HL-60/S4 treated with phorbol 12-myristate 13-acetate at 8.2 ng/mL for 4 days and 3 days (cell line): Measurements from ENCODE around the gene RGS3.
"Not testable (repeated sequence)": the region's sequence is repeated elsewhere in the genome, so short reads cannot be mapped to it uniquely, and the experiment has no call there.

ENCODE experiments used
- in situ Hi-C: fragments of 300-500 bp; cut with MboI; formaldehyde crosslinking; loops from 2 replicates; pipeline ENCODE4 v1.15.0; 2022; ENCODE audit warnings: low sequenced_read_pairs

Gene RGS3

DNA sequence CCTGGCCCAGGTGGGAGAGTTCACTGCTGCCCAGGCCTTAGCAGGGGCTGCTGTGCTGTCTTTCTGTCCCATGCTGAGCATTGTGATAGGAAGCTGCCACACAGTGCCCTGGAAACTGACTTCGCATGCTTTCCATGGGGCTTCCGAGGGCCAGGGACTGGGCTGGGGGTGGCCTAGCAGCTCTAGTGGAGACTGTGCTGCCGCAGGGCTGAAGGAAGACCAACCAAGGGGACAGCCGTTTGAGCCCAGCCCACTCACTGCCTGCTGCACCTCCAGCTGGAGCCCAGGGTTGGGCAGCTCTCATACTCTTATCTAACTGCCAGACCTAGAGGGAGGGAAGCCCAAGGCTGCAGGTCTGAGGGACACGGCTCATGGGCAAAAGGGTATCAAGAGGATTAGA, 79.2 kb downstream of the RGS3 start:
- in situ Hi-C loops = no loop called here

DNA sequence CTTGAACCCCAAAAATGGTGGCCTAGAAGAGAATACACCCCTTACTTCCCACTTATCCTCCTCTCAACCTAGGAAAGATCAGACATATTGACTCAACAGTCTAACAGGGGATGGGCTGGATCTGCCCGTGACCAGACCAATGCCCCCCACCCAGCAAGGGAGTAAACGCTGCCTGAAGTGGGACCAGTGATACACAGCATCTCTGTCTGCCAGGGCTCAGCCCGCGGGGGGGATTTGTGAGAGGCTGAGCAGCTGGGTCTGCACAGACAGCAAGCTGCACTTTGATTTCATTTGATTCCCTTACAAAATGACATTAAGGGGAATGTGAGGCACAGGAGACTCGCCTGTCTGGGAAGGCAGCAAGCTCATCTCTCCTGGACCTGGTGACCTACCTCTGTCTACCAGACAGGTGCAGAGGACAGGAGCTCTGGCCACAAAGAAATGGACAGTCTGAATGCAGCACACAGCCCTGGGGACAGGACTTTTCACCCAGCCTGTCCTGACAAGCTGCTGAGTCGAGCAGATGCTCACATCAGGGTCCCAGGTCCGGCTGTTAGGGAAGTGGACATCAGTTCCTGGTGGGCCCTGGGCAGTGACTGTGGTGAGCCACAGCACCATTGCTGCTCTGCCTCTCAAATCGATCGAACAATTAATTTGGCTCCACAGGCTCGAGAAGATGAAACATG, 79.9 kb downstream of the RGS3 start:
- in situ Hi-C loops = no loop called here

- in situ Hi-C loops = no loop called here
These were observed 80.4 kb downstream of the RGS3 start for GRCh38 chr9:113543982-113544303.

GRCh38 chr9:113545068-113545467, 81.5 kb downstream of the RGS3 start:
- in situ Hi-C loops = no loop called here

DNA sequence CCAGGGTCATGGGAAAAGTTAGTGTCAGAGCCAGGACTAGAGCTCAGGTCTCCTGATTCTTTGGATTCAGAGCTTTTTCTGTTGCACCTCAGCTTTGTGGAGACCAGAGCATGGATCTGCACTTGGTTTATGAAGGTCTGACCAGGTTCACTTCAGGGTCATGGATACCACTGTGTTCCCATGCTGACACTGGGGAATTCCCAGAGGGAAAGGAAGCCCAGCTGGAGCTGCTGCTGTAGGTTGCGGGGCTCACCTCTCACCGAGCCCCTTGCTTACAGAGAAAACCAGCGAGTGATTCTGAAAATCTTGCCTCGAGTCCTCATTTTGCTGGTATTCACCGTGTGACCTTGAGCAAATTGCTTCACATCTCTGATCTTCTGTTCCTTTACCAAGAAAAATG, 83.0 kb downstream of the RGS3 start:
- in situ Hi-C loops = no loop called here

DNA sequence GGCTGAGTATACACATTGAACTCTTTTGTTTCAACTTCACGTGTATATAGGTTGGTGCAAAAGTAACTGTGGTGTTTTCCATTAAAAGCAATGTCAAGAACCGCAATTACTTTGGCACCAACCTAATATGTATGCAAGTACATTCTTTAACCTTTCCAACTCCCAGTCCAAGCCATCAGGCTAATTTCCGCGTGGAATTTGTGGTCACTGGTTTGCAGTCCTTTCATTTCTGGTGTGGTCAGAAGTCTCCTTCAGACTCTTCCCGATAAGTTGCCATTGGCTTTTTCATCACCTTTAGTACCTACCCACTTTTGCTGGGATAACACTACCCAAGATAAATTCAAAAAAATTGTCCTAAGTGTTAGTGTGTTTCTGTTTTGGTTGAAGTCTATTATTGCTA, 84.0 kb downstream of the RGS3 start:
- in situ Hi-C loops = no loop called here

- in situ Hi-C loops = no loop called here
These were observed 84.9 kb downstream of the RGS3 start for GRCh38 chr9:113548221-113549041.

- in situ Hi-C loops = not testable (repeated sequence)
These were observed 86.4 kb downstream of the RGS3 start for GRCh38 chr9:113549892-113550291.

DNA sequence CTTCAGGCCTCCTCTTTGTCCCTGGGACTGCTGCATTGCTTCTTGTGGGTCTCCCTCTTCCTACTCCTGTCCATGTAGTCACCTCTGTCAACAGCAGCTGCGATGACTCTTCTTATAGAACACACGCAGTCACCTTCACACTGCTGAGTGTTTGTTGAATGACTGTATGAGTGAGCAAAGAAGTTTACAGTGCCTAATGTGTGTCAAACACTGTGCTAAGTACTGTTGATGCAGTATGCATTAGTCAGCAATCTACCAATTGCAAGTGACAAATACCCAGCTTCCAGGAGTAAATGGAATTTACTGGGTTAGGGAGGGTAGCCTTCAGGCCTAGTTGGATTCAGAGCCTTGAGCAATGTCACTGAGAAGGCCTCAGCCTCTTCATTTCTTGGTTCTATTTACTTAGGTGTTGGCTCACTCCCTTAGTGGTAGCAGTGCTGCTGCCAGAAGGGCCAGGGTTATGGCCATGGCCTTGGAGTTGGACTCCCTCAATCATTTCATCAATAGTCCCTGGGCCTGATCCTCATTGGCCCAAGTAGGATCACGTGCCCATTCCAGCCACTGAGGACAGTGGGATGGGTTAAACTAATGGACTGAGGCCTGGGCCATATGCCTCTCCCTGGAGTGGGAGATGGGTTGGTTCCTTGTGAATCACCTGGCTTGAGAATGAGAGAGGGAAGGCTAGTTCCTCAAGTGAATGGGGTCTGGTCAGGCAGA, 93.5 kb downstream of the RGS3 start:
- in situ Hi-C loops = no loop called here

DNA sequence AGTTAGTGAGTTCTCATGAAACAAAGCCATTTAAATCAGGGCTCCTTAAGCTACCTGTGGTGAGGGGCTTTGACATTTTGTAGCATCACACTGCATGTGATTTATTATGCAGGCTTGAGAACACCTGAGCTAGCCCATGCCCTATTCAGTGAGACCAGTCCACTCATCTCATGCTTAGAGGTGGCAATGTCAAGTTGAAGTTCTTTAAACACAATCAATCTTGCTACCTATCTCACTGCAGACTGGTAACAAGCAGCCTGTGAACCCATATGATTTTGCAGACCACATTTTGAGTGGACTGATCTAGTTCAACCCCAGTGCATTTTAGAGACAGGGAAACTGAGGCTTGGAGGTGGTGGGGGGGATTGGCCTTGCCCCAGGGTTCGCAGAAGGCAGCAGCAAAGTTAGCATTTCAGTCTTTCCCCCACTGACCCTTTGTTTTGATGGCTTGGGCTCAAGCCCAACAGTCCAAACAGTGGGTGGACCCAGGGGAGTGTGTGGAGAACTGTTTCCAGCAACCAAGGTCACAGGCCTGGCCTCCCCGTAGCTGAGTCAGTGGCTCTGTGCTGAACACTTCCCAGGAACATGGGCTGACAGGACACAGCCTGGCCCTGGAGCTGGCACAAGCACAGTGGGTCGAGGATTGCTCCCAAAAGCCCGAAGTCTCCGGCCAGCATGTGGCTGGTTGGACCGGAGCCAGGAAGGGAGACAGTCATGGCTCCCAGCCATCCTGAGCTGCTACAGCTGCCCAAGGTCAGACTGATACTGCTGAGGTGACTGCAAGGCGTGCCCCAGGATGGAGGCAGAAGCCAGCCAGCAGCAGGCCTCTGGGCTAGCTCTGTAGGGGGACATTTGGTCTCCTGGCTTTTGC, 95.3 kb downstream of the RGS3 start:
- in situ Hi-C loops = no loop called here

GRCh38 chr9:113559834-113560800, 96.6 kb downstream of the RGS3 start:
- in situ Hi-C loops = no loop called here

DNA sequence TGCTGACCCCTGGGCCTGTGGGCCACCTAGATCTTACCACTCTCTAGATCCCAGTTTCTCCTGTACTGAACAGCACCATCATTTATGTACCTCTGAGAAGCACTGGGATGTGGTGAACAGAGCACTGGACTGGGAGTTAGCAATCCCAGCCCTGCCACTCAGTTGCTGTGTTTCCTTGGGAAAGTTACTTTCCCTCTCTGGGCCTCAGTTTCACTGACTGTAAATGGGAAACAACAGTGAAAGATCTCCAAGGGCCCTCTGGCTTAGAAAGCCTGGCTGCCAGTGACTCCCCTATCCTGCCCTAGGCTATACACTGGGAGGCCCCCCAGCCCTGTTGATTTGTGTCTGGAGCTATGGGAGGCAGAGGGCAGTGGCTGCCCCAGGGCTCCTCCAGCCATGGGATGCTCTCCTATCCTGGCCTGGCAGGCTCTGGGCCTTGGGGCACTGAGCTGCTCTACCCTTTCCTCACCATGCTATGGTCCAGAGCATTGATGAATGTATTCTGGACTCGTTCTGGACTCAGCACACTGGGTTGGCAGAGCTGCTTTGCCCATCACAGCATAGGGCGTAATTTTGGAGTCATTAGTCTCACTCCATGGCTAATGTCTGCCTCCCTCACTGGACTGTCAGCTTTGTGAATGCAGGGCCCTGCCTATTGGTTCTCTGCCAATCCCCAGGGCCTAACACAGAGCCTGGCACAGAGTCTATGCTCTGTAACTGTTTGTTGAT, 99.3 kb downstream of the RGS3 start:
- in situ Hi-C loops = no loop called here

GRCh38 chr9:113563826-113564497, 100.4 kb downstream of the RGS3 start:
- in situ Hi-C loops = no loop called here

- in situ Hi-C loops = no loop called here
These were observed 101.1 kb downstream of the RGS3 start for GRCh38 chr9:113564498-113565237.

- in situ Hi-C loops = no loop called here
These were observed 102.6 kb downstream of the RGS3 start for GRCh38 chr9:113566016-113566711.

- in situ Hi-C loops = no loop called here
These were observed 103.2 kb downstream of the RGS3 start for GRCh38 chr9:113566712-113567071.

DNA sequence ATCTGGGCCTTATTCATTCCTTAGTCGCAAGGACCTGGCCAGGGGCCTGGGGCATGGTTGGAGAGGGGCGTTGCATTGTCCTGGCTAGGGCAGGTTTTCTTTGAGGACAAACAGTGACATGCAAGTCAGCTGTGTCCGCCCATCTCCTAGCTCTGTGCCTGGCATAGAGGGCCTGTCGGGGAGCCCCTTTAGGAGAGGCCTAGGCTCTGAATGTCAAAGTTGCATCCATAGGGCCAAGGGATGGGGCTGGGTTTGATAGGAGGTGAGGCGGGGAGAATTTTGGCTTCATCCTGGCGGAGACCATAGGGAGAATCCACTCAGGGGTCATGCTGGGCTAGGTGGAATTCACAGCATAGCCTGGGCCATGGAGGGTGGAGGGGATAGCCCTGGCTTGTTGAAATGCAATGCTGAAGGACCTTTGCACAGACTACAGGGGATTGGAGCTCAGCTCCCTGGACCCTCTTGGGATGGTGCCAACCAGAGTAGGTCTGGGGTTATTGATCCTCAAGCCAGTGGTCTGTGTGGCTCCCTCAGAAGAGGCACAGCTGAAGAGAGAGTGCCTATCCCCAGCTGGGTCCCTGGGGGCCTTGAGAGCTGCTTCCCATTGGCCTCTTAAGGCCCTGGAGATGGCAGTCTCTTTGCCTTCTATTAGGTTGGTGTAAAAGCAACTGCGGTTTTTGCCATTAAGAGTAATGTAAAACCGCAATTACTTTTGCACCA, 104.0 kb downstream of the RGS3 start:
- in situ Hi-C loops = no loop called here
